Liver (tissue), 9 donors: ENCODE results near the gene DNAJB14. TPM values are rescaled to one million over a fixed set of nuclear protein-coding genes. Genes with fewer than 3 reads are reported as not detected.

Source experiments
- DNase-seq: peaks from one replicate; pipeline ENCODE4 v3.0.0-alpha.2; 2017; ENCODE audit warnings: low spot score
- H3K27ac ChIP-seq, 2 donors: one replicate each; pipeline ENCODE4 v1.7.0; 2013; ENCODE audit warnings: inconsistent platforms in 2 of 2, low read length in 2 of 2, control low read depth in 1 of 2, low read depth in 1 of 2, mild to moderate bottlenecking in 1 of 2
- H3K27me3 ChIP-seq, 4 donors: one replicate each; pipeline versions ENCODE4 v1.6.1 to v1.7.0; 2013; ENCODE audit warnings: low read length in 3 of 4, inconsistent platforms in 1 of 4, mild to moderate bottlenecking in 1 of 4, moderate library complexity in 1 of 4; ENCODE audit not compliant: control insufficient read depth in 4 of 4, insufficient read depth in 4 of 4
- H3K36me3 ChIP-seq, 4 donors: one replicate each; pipeline versions ENCODE4 v1.6.1 to v1.7.0; 2013; ENCODE audit warnings: low read length in 3 of 4, mild to moderate bottlenecking in 3 of 4, low read depth in 1 of 4, moderate library complexity in 1 of 4; ENCODE audit not compliant: control insufficient read depth in 4 of 4, insufficient read depth in 3 of 4
- H3K4me1 ChIP-seq, 4 donors: one replicate each; pipeline versions ENCODE4 v1.6.1 to v1.7.0; 2013; ENCODE audit warnings: low read length in 3 of 4, mild to moderate bottlenecking in 3 of 4, moderate library complexity in 1 of 4; ENCODE audit not compliant: control insufficient read depth in 4 of 4, insufficient read depth in 4 of 4
- H3K4me3 ChIP-seq, 3 donors: one replicate each; pipeline versions ENCODE4 v1.6.1 to v1.7.0; 2013; ENCODE audit warnings: low read length in 3 of 3, control low read depth in 1 of 3, low read depth in 1 of 3, mild to moderate bottlenecking in 1 of 3
- H3K9ac ChIP-seq, 2 donors: one replicate each; pipeline ENCODE4 v1.7.0; 2013; ENCODE audit warnings: low read length in 2 of 2, mild to moderate bottlenecking in 2 of 2, moderate library complexity in 2 of 2, control low read depth in 1 of 2, low read depth in 1 of 2
- H3K9me3 ChIP-seq, 4 donors: one replicate each; pipeline versions ENCODE4 v1.6.1 to v1.7.0; 2013; ENCODE audit warnings: low read length in 3 of 4; ENCODE audit not compliant: control insufficient read depth in 4 of 4
- ATF3 ChIP-seq: IDR thresholded peaks from 2 replicates; pipeline ENCODE4 v1.6.1; 2016; ENCODE audit warnings: antibody characterized with exemption
- CTCF ChIP-seq: fragments of 150-350 bp; IDR thresholded peaks from 2 replicates; pipeline ENCODE4 v1.5.1; 2017; ENCODE audit warnings: improper control_type of control experiment, low read depth, low read length; ENCODE audit not compliant: missing input control
- EGR1 ChIP-seq, 2 donors: IDR thresholded peaks; 2 replicates each; pipeline ENCODE4 v1.6.1; 2016 to 2018; ENCODE audit warnings: antibody characterized with exemption in 2 of 2, low read depth in 2 of 2
- FOXA1 ChIP-seq: IDR thresholded peaks from 2 replicates; pipeline ENCODE4 v1.6.1; 2016; ENCODE audit warnings: antibody characterized with exemption
- FOXA2 ChIP-seq: IDR thresholded peaks from 2 replicates; pipeline ENCODE4 v1.6.1; 2016; ENCODE audit warnings: antibody characterized with exemption
- GABPA ChIP-seq, 2 donors: IDR thresholded peaks in 1 of 2; conservative IDR thresholded peaks in 1 of 2; 2 replicates each; pipeline ENCODE4 v1.6.1; 2016; ENCODE audit warnings: antibody characterized with exemption in 2 of 2, mild to moderate bottlenecking in 1 of 2, moderate library complexity in 1 of 2
- HNF4A ChIP-seq, 2 donors: conservative IDR thresholded peaks; 2 replicates each; pipeline ENCODE4 v1.6.1; 2016; ENCODE audit warnings: antibody characterized with exemption in 2 of 2, mild to moderate bottlenecking in 2 of 2
- JUND ChIP-seq, 2 donors: IDR thresholded peaks; 2 replicates each; pipeline ENCODE4 v1.6.1; 2016; ENCODE audit warnings: antibody characterized with exemption in 2 of 2
- MAX ChIP-seq: IDR thresholded peaks from 2 replicates; pipeline ENCODE4 v1.6.1; 2016; ENCODE audit warnings: antibody characterized with exemption
- NR2F2 ChIP-seq: IDR thresholded peaks from 2 replicates; pipeline ENCODE4 v1.6.1; 2016; ENCODE audit warnings: antibody characterized with exemption
- REST ChIP-seq: IDR thresholded peaks from 2 replicates; pipeline ENCODE4 v1.6.1; 2016; ENCODE audit warnings: antibody characterized with exemption, mild to moderate bottlenecking
- RXRA ChIP-seq, 2 donors: IDR thresholded peaks; 2 replicates each; pipeline ENCODE4 v1.6.1; 2017 to 2018; ENCODE audit warnings: antibody characterized with exemption in 2 of 2, mild to moderate bottlenecking in 1 of 2
- SP1 ChIP-seq: IDR thresholded peaks from 2 replicates; pipeline ENCODE4 v1.6.1; 2018; ENCODE audit warnings: antibody characterized with exemption, mild to moderate bottlenecking
- TAF1 ChIP-seq: conservative IDR thresholded peaks from 2 replicates; pipeline ENCODE4 v1.6.1; 2016; ENCODE audit warnings: antibody characterized with exemption, mild to moderate bottlenecking
- ZBTB33 ChIP-seq: IDR thresholded peaks from 2 replicates; pipeline ENCODE4 v1.6.1; 2016; ENCODE audit warnings: antibody characterized with exemption
- WGBS: extraction: QIAGEN DNeasy Blood & Tissue Kit; methylation state at CpG from one replicate; pipeline ENCODE4 v1.1.7; 2013; 5-methylcytosine and 5-hydroxymethylcytosine counted together
- polyA plus RNA-seq, 2 donors: library from polyadenylated mRNA; stranded (reverse) in 1 of 2; unstranded in 1 of 2; fragments of 200-250 nt in 1 of 2; fragments of >200 nt in 1 of 2; fragmentation: Nextera tagmentation in 1 of 2; extraction: Ambion mirVana in 1 of 2; gene quantifications; one replicate each; pipeline versions ENCODE4 v1.2.1 to v1.2.3, GENCODE V29; 2013 to 2015
- total RNA-seq, 2 donors: library from RNA; depleted of rRNA; stranded (reverse); fragments of >200 nt; gene quantifications; one replicate each; pipeline ENCODE4 v1.2.3, GENCODE V29; 2014
- donor health status: healthy.
- donor health status: healthy.
- donor health status: healthy.
- donor health status: healthy.
- donor health status: healthy.

DNAJB14 gene
- total and polyA plus RNA-seq, 4 donors, result 8.1 to 15.1 (median 8.9) TPM

- H3K36me3 ChIP-seq, result no peaks in the 10 kb centered on the region
- 63% methylated on average over 8 of the region's 8 CpGs for WGBS
- H3K27me3 ChIP-seq, result no peaks in the 10 kb centered on the region
- no peak overlapping the region for H3K9ac ChIP-seq
- no peak overlapping the region for H3K4me3 ChIP-seq
- no peaks in the 10 kb centered on the region for H3K4me1 ChIP-seq
- no peaks in the 10 kb centered on the region for H3K9me3 ChIP-seq
- DNase-seq, result no peak
- TF ChIP-seq JUND (IDR thresholded peaks at IDR 0.05) (no peak), FOXA1 (no peak), ATF3 (no peak), NR2F2 (no peak), CTCF (no peak), ZBTB33 (no peak), FOXA2 (no peak), MAX (no peak), SP1 (no peak), RXRA (IDR thresholded peaks at IDR 0.05) (no peak), TAF1 (no peak), HNF4A (conservative IDR thresholded peaks at IDR 0.05) (no peak), EGR1 (IDR thresholded peaks at IDR 0.05; ENCODE audit: low read depth in 2 of 2) (no peak), REST (no peak), GABPA (IDR thresholded peaks at IDR 0.05 in 1 of 2, conservative IDR thresholded peaks at IDR 0.05 in 1 of 2) (no peak)
- no peak overlapping the region for H3K27ac ChIP-seq
Observed at GRCh38 chr4:99868126-99868596, 78.3 kb downstream of the DNAJB14 start.

GRCh38 chr4:99863804-99864203, 82.6 kb downstream of the DNAJB14 start:
- WGBS, result 62% methylated on average over 3 of the region's 3 CpGs
- no peaks in the 10 kb centered on the region for H3K36me3 ChIP-seq
- no peak for DNase-seq
- H3K9ac ChIP-seq, result no peak overlapping the region
- no peaks in the 10 kb centered on the region for H3K4me1 ChIP-seq
- H3K9me3 ChIP-seq, result no peaks in the 10 kb centered on the region
- no peak overlapping the region for H3K4me3 ChIP-seq
- H3K27ac ChIP-seq, result no peak overlapping the region
- TF ChIP-seq SP1 (no peak), FOXA1 (no peak)
- H3K27me3 ChIP-seq, result peaks cover 0 to 2% (median 0%) of the 10 kb centered on the region in 4 donors
